Ascending aorta (tissue), 2 donors: Measurements from ENCODE around the gene SLC9A8. TPM values are rescaled to one million over a fixed set of nuclear protein-coding genes. Genes with fewer than 3 reads are reported as not detected.

Source experiments
- DNase-seq, 2 donors: peaks; one replicate each; pipeline ENCODE4 v3.0.0-alpha.2; 2019; ENCODE audit warnings: low spot score in 2 of 2
- H3K27ac ChIP-seq, 2 donors: fragments of 200-600 bp; sonication (generic); one replicate each; pipeline ENCODE4 v1.5.1; 2016 to 2017; ENCODE audit warnings: mild to moderate bottlenecking in 1 of 2
- H3K27me3 ChIP-seq: fragments of 200-600 bp; sonication (generic); one replicate; pipeline ENCODE4 v1.5.1; 2017
- H3K36me3 ChIP-seq, 2 donors: fragments of 200-600 bp; sonication (generic); one replicate each; pipeline ENCODE4 v1.5.1; 2016
- H3K4me1 ChIP-seq, 2 donors: fragments of 200-600 bp; sonication (generic); one replicate each; pipeline ENCODE4 v1.5.1; 2016 to 2017; ENCODE audit warnings: mild to moderate bottlenecking in 1 of 2
- H3K4me3 ChIP-seq, 2 donors: fragments of 200-600 bp; sonication (generic); one replicate each; pipeline ENCODE4 v1.5.1; 2016 to 2017; ENCODE audit warnings: mild to moderate bottlenecking in 1 of 2
- H3K9me3 ChIP-seq, 2 donors: fragments of 200-600 bp; sonication (generic); one replicate each; pipeline ENCODE4 v1.5.1; 2016
- intact Hi-C: fragments of 100-400 bp; cut with DNase I; formaldehyde crosslinking; loops from one replicate; pipeline ENCODE4 v1.15.1; 2023
- total RNA-seq: library from RNA; depleted of rRNA; stranded (reverse); fragments of >200 nt; gene quantifications from one replicate; pipeline ENCODE4 v1.1.0, GENCODE V29; 2016
- TF ChIP-seq, protein P1 (sequence below), 3 experiments: fragments of 200-600 bp in 2 of 3; fragments of 450-650 bp in 1 of 3; sonication (generic) in 2 of 3; IDR thresholded peaks; one replicate each; pipeline ENCODE4 v1.5.1; 2016 to 2019; ENCODE audit warnings: antibody characterized with exemption in 3 of 3, mild to moderate bottlenecking in 1 of 3, moderate library complexity in 1 of 3

The SLC9A8 gene
- total RNA-seq, 1 donor from 2014 or later: 9.7 TPM

DNA sequence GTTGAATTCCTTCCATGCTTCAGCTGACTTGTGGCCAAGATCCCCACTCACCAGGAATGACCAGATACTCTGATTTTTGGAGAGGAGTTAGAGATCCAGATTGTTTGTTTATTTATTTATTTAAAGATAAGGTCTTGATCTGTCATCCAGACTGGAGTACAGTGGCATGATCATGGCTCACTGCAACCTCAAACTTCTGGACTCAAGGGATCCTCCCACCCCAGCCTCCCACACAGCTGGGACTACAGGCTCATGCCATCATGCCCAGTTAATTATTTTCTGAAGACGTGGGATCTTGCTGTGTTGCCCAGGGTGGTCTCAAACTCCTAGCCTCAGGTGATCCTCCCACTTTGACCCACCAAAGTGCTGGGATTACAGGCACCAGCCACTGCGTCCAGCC is 106.8 kb downstream of the SLC9A8 start:
- Histone ChIP-seq H3K4me1 (peaks cover under 1 to 3% of the 10 kb centered on the region in 2 donors), H3K4me3 (no peak overlapping the region), H3K9me3 (no peaks in the 10 kb centered on the region), H3K27ac (no peak overlapping the region), H3K27me3 (no peaks in the 10 kb centered on the region), H3K36me3 (no peaks in the 10 kb centered on the region)
- TF ChIP-seq, protein P1, sequence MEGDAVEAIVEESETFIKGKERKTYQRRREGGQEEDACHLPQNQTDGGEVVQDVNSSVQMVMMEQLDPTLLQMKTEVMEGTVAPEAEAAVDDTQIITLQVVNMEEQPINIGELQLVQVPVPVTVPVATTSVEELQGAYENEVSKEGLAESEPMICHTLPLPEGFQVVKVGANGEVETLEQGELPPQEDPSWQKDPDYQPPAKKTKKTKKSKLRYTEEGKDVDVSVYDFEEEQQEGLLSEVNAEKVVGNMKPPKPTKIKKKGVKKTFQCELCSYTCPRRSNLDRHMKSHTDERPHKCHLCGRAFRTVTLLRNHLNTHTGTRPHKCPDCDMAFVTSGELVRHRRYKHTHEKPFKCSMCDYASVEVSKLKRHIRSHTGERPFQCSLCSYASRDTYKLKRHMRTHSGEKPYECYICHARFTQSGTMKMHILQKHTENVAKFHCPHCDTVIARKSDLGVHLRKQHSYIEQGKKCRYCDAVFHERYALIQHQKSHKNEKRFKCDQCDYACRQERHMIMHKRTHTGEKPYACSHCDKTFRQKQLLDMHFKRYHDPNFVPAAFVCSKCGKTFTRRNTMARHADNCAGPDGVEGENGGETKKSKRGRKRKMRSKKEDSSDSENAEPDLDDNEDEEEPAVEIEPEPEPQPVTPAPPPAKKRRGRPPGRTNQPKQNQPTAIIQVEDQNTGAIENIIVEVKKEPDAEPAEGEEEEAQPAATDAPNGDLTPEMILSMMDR (IDR thresholded peaks at IDR 0.05): no peak
- no peak for DNase-seq
- intact Hi-C loops: loop anchor here (10.0 kb wide), 1 partner anchor 205 kb away; the partner anchor contains the start of gene B4GALT5

DNA sequence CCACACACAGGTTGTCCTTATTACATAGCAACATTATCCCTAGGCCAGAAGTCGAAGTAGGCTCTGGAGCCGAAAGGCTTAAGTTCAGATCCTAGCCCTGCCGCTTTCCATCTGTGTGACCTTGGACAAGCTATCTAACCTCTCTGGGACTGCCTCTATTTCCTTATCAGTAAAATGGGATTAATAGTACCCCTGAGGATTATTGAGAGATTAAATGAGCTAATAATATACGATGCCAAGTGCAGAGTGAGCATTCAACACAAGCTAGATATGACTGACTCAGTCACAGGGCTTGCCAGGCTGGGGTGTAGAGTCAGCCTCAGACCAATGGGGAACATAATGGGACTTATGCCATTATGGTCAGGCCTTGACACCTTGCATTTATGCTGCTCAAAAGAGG is 111.6 kb downstream of the SLC9A8 start:
- no peaks in the 10 kb centered on the region for H3K4me1 ChIP-seq
- TF ChIP-seq, protein P1 (IDR thresholded peaks at IDR 0.05): no peak
- intact Hi-C loops: no loop called here
- H3K4me3 ChIP-seq: no peak overlapping the region
- H3K9me3 ChIP-seq: no peaks in the 10 kb centered on the region
- no peaks in the 10 kb centered on the region for H3K27me3 ChIP-seq
- H3K36me3 ChIP-seq: no peaks in the 10 kb centered on the region
- no peak overlapping the region for H3K27ac ChIP-seq
- DNase-seq: peak in 1 of 2 donors; percentile 39

DNA sequence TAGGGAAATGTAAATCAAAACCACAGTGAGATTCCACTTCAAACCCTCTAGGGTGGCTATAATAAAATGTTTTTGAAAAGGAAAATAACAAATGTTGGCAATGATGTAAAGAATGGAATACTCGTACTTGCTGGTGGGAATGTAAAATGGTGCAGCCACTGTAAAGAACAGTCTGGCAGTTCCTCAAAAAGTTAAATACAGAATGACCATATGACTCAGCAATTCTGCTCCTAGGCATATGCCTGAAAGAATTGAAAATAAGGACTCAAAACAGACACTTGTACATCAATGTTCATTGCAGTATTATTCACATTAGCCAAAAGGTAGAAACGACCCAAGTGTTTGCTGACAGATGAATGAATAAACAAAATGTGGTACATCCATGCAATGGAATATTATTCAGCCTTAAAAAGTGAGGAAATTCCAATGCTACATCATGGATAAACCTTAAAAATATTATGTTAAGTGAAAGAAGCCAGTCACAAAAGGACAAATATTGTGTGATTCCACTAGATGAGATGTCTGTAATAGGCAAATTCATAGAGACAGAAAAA is 113.3 kb downstream of the SLC9A8 start:
- Histone ChIP-seq H3K9me3 (no peaks in the 10 kb centered on the region), H3K36me3 (no peaks in the 10 kb centered on the region), H3K4me3 (no peak overlapping the region), H3K27me3 (no peaks in the 10 kb centered on the region), H3K27ac (no peak overlapping the region), H3K4me1 (no peaks in the 10 kb centered on the region)
- TF ChIP-seq, protein P1 (IDR thresholded peaks at IDR 0.05): no peak
- intact Hi-C loops: loop anchor here (5.0 kb wide), 1 partner anchor 384 kb away; no protein-coding TSS in a partner anchor
- no peak for DNase-seq

DNA sequence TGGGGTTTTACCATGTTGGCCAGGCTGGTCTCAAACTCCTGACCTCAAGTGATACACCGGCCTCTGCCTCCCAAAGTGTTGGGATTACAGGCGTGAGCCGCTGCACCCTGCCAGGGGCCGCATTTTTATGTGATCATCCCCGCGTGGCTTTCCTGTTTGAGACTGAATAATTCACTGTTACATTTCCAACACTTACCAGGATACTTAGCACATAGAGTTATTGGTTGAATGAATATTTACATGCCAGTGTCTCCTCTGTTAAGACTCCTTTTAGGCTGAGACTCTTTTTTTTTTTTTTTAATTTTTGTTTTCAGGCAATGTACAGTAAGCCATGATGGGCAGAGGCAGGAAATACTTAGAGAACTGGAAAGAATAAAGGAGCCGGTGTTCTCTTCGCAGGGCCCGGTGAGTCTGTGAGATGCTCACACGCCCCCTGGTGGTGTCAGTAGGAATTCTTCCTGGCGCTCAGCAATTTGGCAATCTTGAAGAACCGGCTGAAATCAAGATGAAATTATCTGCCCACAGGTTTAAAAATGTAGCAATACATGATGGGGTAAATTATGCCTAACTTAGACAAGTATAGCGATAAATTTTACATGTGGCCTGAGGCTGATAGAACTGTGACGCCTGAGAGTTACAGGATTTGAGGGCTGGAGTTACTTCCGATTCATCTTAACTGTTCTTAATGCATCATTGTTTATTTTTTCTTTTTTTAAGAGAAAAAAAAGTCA is 115.9 kb downstream of the SLC9A8 start:
- DNase-seq: peak in 1 of 2 donors; percentile 91
- Histone ChIP-seq H3K9me3 (no peaks in the 10 kb centered on the region), H3K4me3 (peak overlapping the region in 1 of 2 donors; percentile 27), H3K4me1 (no peaks in the 10 kb centered on the region), H3K27me3 (no peaks in the 10 kb centered on the region), H3K36me3 (no peaks in the 10 kb centered on the region), H3K27ac (no peak overlapping the region)
- TF ChIP-seq, protein P1 (IDR thresholded peaks at IDR 0.05): peak; percentile 82 to 97 (median 88)
- intact Hi-C loops: loop anchor here (2.0 to 5.0 kb wide), 2 partner anchors 318 to 386 kb away; no protein-coding TSS in a partner anchor

DNA sequence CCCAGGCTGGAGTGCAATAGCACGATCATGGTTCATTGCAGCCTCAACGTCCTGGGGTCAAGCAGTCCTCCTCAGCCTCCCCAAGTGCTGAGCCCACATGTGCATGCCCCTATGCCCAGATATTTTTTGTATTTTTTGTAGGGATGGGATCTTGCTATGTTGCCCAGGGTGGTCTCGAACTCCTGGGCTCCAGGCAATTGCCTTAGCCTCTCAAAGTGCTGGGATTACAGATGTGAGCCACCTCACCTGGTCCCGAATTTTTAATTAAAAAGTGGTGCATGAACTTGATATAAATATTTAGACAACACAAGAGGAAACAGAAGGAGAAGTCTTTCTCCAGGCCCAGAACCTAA is 116.5 kb downstream of the SLC9A8 start:
- TF ChIP-seq, protein P1 (IDR thresholded peaks at IDR 0.05): no peak
- no peak overlapping the region for H3K27ac ChIP-seq
- no peaks in the 10 kb centered on the region for H3K36me3 ChIP-seq
- DNase-seq: no peak
- H3K4me1 ChIP-seq: no peaks in the 10 kb centered on the region
- H3K4me3 ChIP-seq: no peak overlapping the region
- intact Hi-C loops: loop anchor here (2.0 to 5.0 kb wide), 2 partner anchors 318 to 387 kb away; no protein-coding TSS in a partner anchor
- no peaks in the 10 kb centered on the region for H3K9me3 ChIP-seq
- H3K27me3 ChIP-seq: no peaks in the 10 kb centered on the region
